NCI-H187 treated with DMSO at 0.1 percent for 48 hours (cell line): ENCODE results near the gene DMD.

ENCODE experiments used
- DNase-seq: peaks from one replicate; lab custom pipeline; 2025; lab: John Stamatoyannopoulos, UW

The DMD gene

DNA sequence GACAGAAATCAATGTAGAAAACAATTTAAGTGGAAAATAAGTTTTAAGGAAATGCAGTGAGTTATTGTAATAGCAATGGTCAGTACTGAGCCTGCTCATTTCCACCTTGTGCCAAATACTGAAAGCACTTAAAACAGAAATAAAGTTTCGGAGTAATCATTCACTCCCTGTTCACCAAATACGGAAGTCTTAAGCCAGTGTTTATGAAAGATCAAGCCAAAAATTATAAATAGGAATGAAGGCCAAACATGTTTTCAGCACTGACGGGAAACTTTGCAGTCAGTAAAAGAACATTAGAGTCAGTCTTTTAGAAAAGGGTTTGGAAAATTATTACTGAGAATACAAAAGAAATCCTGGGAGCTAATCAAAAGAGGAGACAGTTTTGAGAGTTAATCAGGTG, 178.6 kb downstream of the DMD start:
- no peak for DNase-seq

DNA sequence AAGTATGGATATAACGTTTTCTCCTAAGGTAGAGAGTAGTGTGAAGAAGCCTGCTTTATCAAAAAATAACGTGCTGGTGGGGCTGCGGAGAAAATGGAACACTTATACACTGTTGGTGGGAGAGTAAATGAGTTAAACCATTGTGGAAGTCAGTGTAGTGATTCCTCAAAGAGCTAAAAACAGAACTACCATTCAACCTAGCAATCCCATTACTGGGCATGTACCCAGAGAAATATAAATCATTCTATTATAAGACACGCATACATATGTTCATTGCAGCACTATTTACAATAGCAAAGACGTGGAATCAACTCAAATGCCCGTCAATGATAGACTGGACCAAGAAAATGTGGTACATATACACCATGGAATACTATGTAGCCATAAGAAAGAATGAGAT, 196.4 kb downstream of the DMD start:
- DNase-seq = no peak

DNA sequence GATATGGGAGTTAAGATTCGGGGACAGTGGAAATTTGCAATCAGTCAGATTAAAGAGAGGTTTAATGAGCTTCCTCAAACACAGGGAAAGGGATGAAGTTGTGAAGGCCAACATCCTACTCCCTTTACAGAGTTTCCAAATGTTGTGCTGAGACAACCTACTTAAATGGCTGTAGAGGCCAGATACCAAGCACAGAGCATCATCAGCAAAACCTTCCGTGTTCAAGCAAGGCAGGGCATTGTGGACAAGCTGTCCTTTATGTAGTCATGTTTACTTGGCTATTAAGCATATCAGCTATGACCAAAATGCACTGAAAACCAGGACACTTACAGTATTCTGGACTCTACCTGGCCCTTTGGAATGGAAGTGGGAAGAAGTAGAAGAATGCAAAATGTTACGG, 197.3 kb downstream of the DMD start:
- DNase-seq = no peak

DNA sequence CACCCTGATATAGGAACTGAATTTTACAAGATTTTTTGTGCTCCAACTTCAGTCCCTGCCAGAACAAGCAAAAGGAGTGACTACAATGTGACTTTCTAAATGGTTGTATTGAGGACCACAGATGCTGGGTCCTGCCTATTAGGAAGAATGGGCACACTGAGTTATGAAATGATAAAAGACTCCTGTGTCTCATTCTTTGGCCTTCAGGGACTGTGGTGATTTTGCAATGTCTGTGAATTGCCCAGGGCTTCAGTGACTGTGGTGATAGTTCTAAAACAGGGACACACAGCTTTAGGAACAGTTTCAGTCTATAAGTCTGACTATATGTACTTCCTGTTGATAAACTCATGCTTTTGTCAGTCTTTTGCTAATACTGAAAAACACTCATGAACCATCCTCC, 210.2 kb downstream of the DMD start:
- DNase-seq = no peak

DNA sequence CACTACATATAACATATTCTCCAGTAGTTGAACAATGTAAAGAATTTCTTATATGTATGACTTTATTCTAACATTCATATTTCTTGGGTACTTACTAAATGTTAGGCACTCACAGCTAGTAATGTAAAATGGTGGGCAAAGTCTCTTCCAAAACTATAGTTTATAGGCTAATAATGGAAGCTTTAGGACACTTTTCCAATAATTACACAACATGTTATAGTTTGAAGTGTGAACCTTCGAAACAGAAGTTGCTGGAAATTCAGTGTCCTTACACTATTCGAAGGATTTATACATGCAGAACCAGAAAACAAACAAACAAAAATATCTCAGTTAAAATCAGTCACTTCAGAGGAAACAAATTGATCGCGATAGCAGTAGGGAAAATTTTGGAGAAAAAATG, 212.6 kb downstream of the DMD start:
- DNase-seq = no peak

DNA sequence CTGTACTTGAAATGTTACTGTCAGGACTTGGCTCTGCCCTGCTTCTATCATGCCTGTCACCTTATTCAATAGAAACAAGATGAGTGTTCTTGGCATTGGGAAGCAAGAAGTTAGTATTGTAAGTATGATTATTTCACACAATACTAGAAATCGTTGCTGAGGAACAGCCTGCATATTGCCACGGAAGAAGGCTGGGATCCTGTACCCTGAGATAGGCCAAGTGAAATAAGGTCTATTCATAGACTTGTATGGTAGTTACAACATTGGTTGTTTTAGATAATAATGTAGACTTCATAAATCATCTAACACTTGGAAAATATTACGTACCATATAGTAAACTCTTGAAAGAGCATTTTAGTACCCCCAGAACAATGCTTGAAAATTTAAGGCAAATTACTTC, 215.9 kb downstream of the DMD start:
- DNase-seq = no peak

DNA sequence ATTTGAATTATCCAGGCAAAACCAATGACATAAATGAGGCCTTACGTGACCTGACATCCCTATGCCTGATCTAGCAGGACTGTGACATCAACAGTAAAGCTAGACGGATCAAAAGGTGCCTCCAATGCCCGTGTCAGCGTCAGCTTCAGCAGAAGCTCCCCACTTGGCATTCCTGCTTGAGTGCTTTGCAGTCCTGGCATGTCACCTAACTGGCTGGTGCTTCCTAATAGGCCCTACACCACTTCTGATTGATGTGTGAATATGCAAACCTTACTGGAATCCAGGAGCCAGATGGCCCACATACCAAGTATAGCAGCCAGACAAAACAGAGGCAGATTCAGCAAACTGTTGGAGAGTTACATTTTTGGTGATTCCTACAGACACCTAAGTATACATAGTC, 224.2 kb downstream of the DMD start:
- no peak for DNase-seq

DNA sequence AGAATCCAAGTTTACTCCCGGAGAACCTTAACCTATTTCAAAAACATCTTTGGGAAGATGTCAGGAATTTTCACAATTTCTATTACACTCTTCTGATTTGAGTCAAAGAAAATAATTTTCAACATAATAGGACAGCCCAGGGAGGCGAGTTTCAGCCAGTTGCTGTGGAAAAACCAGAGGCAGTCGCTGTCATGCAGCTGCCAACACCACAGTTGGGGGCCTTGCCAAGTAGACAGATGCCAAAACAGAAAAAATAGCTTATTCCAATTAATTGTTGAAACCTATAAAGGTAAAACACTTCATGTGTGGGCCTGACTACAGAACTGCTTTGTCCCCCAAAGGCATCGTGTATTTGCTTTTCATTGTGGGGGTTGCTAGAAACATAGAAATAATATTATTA, 225.8 kb downstream of the DMD start:
- DNase-seq = no peak

DNA sequence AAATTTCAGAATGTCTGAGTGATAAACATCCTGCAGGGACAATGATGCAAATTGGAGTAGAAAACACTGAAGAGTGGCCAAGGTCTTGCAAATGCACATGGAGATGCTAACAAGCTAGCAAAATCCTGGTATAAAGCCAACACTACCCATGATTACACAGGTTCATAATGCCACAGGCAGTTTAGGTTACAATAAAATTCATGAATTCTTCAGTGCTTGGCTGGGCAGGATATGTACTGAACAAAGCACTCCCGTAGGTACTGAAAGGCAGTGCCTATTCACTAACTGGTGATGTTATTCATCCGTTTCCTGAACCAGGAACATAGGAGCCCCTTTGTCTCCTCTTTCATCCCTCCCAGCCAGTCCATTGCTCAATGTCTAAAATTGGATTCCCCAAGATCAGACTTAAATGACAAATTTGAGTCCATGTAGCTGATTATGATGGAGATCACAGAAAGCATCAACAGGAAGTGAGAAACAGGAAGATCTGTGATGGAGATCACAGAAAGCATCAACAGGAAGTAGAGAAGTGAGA, 244.5 kb downstream of the DMD start:
- no peak for DNase-seq

DNA sequence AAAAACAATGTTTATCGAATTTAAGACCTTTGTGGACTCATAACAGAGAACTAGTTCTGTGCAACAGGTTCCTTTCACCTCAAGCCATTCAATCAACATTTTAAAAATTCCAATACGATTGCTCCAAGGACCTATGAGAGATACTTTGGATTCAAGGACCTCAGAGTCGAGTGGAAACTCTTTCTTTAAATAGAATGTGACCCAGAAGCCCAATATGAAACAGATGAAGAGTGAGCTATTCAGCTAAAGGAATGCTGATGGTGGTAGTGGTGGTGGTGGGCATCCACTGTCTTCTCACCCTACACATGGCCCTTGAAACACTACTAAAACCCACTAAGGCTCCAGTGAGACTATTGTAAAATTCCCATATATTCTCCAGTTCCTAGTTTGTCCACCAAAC, 257.2 kb downstream of the DMD start:
- no peak for DNase-seq

DNA sequence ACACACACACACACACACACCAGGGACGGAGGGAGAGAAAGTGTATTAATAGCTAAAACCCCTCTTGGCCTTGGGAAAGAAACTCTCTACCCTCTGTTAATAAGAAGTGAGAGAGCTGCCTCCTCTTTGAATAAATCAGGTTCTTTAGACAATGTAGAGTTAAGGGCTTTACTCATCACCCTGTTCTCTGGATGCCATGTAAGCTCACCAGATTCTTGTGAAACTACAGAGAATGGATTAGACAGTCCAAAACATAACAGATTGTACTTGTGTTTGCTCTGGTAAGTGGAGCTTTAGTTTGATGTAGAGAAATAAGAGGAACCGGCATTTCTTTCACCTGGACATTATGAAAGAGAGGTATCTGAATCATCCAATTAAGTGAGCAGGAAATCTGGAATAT, 263.2 kb downstream of the DMD start:
- no peak for DNase-seq

DNA sequence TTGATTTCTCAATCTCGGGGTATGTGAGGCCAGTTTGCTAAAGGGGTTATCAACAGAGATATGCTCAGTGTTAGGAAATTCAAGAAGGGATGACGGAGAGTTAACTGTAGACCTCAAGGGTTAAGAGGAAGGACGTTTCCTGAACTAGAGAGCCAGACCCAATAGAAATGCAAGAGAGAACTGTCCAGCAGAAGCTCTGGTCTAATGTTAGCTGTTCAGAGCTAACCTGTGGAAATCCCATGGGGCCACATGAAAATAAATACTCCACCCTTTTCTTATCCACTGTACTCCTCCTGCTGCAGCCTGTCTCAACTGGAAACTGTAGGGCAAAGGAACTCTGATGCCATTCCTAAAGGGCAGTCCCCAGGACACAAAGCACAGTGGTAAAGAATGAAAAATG, 274.3 kb downstream of the DMD start:
- no peak for DNase-seq

DNA sequence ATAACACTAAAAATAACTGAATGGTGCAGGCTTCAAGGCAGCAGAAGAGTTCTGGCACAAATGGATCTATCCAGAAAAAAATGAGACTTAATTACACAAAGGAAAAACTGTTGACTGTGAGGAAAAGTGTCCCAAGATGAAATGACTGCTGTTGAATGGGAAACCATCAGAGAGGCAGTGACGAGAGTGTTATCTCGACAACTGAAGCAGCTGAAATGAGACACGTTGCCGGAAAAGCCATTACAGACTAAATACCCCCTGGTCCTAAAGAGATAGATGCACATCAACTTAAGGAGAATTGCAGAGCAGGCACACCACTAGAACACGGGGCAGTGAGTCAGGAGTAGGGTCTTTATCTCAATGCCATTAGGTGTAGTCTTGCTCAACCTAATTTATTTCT, 277.8 kb downstream of the DMD start:
- DNase-seq = no peak

DNA sequence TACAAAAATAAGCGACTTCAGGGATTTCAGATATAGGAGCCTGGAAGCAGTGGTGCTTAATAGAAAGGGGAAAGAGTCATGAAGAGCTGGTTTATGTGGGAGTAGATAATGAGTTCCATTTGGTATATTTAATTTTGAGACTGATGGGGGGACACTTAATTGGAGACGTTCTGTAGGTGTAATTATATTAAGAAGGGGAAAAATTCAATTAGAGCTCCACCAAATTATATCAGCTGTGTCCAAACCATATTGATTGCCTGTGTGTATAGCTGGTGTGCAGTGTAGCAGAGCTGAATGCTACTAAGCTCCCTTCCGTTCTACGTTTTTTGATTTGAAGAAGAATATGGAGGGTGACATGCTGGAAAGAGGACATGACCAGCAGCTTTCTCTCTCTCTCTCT, 282.3 kb downstream of the DMD start:
- DNase-seq = no peak

DNA sequence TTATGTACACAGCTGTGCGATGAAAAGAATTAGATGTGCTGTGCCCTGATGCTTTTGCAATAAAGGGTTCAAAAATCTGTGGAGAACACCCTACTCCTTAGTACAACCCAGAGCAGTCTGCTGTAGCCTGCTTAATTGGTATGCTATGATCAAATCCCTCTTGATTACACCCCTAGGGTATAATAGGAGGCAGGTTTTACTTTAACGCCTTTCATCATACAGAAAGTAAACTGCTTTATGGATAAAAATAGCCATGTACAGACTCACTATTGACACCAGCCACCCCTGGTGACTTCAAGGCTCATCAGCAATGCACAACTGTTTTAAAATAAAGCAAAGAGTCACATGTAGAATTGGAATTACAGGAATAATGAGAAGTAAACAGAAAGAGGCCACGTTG, 315.3 kb downstream of the DMD start:
- no peak for DNase-seq

DNA sequence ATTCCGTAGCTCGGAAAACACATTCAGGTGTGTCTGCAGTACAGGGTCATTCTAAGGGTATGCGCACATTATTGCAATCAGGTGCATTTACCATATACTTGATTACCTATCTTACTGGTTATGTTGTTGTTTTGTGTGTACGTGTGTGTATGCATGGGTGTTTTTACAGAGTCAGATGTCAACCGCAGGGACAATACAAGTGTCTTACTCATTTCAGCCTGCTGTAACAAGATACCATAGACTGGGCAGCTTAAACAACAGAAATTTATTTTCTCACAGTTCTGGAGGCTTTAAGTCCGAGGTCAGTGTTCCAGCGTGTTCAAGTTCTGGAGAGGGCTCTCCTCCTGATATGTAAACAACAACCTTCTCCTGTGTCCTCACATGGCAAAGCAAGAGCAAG, 316.7 kb downstream of the DMD start:
- no peak for DNase-seq

DNA sequence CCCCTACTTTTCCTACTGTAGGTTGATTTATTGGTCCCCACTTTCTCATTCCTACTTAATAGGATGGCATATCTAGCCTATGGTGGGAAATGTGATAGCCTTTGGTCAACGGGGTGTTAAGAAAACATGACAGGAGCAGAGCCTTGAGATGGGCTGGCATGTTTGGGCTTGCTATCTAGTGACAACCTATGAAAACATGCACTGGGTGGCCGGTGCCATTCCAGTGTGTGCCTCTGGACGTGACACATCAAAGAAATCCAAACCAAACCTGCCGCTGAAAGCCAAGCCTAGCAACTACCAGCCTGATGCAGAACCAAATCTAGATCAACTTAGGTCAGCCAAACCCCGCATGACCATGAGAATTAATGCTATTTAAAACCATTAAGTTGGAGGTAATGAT, 317.6 kb downstream of the DMD start:
- no peak for DNase-seq

DNA sequence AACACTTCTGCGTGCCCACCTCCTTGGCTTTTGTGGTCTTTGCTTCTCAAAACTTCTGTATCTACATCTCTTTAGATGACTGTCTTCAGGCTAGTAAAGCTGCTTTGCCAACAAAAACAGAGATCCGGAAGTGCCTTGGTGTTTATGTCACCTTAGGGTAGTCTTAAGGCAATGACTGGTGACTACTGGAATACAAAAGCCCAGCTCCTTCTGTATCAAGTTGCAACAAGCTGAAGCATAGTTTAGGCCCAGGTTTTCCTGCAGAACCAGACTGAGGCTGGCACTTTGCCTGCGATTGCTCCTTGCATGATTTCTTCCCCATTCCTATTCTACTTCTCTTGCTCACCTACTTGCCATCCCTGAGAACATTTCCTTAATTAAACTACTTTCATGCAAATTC, 333.8 kb downstream of the DMD start:
- no peak for DNase-seq

DNA sequence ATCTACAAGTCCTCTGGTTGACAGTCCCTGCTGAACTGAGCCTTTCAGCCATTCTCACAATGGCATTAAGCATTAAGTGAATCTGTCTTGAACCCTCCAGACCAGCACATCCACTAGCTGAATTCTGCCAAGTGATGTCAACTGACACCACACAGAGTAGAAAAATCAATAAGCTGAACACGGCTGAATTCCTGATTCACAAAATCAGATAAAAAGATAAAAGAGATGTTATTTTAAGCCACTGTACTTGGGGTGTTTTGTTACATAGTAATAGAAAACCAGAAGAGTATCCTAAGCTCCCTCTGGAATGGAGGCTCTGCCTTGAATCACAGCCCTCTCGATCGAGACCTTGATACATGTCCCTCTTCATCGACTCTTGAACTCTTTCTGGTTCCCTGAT, 336.5 kb downstream of the DMD start:
- DNase-seq = no peak

DNA sequence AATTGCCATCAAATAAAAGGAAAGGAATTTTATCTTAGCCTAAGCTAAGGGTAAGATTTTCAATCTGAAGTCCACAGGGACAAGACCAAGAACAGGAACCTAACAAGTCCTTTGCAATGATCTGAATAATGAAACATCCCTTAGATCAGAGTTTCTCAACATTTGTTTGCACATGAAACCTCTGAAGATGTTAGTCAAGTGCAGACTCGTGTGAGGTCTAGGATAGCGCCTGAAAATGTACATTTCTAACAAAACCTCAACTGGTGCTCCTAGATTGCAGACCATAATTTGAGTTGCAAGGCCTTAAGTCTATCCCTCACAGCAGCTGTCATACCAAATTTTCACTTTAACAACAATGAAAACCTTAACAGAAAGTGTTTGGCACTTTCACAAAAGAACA, 337.6 kb downstream of the DMD start:
- DNase-seq = no peak

DNA sequence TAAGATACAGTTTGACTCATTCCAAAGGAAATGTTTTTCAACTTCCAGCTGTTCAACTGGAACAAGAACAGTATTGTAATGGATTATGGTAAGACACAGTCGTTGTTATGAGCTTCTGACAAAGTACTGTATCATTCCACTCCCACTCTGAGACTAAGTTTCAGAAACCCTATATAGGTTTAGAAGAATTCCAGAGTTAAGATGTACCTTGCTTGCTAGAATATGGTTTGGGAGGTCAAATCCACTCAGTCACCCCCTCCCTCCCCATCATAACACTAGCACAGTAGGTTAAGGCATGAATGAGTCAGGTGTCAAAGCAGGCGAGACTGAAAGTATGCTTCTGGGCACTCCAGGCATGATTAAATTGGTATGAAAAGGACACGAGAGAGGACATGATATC, 339.7 kb downstream of the DMD start:
- no peak for DNase-seq

DNA sequence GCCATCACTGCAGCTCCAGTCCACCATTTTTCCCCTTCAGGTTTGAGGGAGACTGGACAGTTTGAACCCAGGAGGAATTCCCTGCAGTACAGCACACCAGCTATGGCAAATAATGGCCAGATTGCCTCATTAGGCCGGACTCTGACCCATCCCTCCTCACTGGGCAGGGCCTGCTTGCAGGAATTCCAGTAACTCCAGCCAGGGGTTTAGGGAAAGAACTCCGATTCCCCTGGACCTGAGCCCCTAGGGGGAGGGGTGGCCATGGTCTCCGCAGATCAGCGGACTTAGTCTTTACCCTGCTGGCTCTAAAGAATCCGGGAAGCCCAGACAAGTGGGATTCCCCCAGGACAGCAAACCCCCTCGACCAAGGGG, 342.8 kb downstream of the DMD start:
- no peak for DNase-seq

DNA sequence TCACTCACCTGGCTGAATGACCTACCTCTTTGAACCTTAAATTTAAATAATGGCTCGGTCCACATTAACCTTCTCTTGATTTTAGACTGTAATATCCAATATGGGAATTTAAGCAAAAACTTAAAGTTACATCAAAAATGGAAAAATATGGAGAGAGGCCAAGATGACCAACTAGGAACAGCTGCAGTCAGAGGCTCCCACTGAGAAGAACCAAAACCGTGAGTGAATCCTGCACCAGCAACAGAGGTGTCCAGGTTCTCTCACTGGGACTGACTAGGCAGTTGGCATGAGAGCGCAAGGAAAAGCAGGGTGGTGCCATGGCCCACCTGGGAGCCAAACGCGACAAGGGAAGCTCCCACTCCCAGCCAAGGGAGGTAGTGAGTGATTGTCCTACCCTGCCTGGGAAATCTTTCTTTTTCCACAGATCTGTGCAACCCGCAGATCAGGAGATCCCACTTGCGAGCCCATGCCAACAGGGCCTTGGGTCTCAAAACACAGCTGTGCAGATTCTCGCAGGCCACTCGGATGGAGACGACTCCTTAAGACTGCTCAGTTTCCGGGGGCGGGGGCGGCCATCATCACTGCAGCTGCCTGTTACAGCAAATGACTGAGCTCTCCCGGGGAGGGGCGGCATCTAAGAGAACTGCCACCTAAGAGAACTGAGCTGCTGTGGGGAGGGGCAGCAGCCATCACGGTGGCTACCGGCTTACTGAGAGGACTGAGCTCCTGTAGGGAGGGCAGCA, 343.4 kb downstream of the DMD start:
- no peak for DNase-seq

DNA sequence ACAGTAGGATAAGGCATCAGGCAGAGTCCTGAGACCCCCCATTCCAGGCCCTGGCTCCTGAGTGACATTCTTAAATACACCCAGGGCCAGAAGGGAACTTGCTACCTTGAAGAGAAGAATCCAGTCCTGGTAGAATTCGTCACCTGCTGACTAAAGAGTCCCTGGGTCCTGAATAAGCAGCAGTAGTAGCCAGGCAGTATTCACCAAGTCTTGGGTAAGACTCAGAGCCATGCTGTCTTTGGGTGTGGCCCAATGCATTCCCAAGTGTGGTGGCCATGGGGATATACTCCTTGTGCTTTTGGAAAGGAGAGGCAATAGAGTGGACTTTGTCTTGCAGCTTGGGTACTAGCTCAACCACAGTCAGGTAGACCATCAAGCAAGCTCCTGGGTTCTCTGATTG, 359.1 kb downstream of the DMD start:
- DNase-seq = no peak

DNA sequence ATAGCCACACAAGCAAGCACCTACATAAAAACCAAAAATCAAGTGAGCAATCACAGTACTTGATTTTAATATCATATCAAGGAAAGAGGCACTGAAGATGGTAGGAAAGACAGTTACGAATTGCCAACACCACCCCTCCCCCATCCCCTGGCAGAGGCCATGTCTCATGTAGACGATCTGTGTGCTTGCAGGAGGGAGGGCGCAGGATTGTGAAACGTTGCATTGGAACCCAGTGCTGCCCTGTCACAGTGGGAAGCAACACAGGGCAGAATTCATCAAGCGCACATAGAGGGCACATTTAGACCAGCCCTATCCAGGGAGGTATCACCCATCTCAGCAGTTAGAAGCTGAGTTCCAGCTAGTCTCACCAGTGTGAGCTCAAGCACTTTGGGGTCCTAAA, 359.8 kb downstream of the DMD start:
- DNase-seq = no peak
